Epithelial cell of umbilical artery (primary cell): Measurements from ENCODE around the gene REEP2. TPM values are rescaled to one million over a fixed set of nuclear protein-coding genes. Genes with fewer than 3 reads are reported as not detected.

ENCODE experiments used
- total RNA-seq: library from RNA; depleted of rRNA; stranded (reverse); fragments of >200 nt; gene quantifications from 2 replicates; pipeline ENCODE4 v1.2.3, GENCODE V29; 2014

REEP2 gene, protein sequence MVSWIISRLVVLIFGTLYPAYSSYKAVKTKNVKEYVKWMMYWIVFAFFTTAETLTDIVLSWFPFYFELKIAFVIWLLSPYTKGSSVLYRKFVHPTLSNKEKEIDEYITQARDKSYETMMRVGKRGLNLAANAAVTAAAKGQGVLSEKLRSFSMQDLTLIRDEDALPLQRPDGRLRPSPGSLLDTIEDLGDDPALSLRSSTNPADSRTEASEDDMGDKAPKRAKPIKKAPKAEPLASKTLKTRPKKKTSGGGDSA
- 1.4 and 3.2 TPM in 2 replicates for total RNA-seq

DNA sequence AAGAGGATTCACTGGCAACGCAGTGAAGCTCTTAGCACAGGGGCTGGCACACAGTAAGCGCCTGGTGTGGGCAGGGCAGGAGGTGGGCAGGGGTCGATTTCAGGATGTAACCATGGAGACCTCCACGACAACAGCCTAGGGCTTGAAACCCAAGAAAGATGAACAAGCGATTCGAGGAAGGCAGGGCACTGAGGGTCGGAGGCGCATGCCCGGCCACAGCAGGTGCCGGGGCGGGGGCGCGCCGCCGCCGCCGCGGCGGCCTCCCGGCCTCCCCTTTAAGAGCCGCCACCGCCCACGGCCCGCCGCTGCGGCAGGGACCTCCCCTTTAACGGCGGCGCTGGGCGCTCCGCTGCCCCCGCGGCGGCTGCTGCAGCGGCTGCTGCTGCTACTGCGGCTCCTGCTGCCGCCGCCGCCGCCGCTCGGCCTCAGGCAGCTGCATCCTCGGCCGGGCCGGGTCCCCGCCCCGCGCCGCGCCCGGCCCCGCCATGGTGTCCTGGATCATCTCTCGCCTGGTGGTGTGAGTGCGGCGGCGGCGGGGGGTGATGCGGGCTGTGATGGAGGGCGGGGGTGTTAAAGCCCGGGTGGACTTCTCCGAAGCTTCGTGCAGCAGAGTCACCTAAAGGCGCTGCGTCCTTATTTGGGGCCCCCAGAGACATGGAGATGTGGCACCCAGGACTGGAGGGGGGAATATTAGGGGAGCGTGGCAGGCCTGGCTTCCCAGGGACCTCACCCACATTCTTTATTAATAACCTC is at the start of gene REEP2:
REEP2 (plus strand) TSS at position 334 of the 753 bp plus-strand sequence; CDS start at position 486, 152 bp downstream.

DNA sequence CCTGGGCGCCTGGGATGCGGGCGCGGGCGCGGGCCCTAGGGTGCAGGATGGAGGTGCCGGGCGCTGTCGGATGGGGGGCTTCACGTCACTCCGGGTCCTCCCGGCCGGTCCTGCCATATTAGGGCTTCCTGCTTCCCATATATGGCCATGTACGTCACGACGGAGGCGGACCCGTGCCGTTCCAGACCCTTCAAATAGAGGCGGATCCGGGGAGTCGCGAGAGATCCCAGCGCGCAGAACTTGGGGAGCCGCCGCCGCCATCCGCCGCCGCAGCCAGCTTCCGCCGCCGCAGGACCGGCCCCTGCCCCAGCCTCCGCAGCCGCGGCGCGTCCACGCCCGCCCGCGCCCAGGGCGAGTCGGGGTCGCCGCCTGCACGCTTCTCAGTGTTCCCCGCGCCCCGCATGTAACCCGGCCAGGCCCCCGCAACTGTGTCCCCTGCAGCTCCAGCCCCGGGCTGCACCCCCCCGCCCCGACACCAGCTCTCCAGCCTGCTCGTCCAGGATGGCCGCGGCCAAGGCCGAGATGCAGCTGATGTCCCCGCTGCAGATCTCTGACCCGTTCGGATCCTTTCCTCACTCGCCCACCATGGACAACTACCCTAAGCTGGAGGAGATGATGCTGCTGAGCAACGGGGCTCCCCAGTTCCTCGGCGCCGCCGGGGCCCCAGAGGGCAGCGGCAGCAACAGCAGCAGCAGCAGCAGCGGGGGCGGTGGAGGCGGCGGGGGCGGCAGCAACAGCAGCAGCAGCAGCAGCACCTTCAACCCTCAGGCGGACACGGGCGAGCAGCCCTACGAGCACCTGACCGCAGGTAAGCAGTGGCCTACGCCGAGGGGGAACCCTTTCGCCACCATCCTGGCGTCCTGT is 26.6 kb downstream of the REEP2 start, which contains the start of gene EGR1:
EGR1 (plus strand) TSS at position 219 of the 864 bp plus-strand sequence; CDS start at position 502, 283 bp downstream.

Other genes starting within 250 kb of the REEP2 start
- 31.5 and 40.1 TPM in 2 replicates for gene CDC23, start 225.7 kb upstream of the REEP2 start, total RNA-seq
- gene GFRA3, start 164.4 kb upstream of the REEP2 start, total RNA-seq: not detected in 2 replicates
- 9.0 and 9.4 TPM in 2 replicates for gene CDC25C, start 107.3 kb upstream of the REEP2 start, total RNA-seq
- 28.6 and 31.5 TPM in 2 replicates for gene FAM53C, start 100.8 kb upstream of the REEP2 start, total RNA-seq
- gene KDM3B, start 86.4 kb upstream of the REEP2 start, total RNA-seq: 37.4 and 43.6 TPM in 2 replicates
- gene EGR1, start 26.4 kb downstream of the REEP2 start, total RNA-seq: 0.97 and 1.4 TPM in 2 replicates
- 139 and 145 TPM in 2 replicates for gene ETF1, start 104.2 kb downstream of the REEP2 start, total RNA-seq
- 287 and 389 TPM in 2 replicates for gene HSPA9, start 136.3 kb downstream of the REEP2 start, total RNA-seq